CD4-positive, alpha-beta T cell (primary cell): Measurements from ENCODE around the gene RASSF10. TPM values are rescaled to one million over a fixed set of nuclear protein-coding genes. Genes with fewer than 3 reads are reported as not detected.

Experiments
- ATAC-seq: fragments of 200-7000 bp; cut with Tn5 transposase; one replicate; pipeline ENCODE4 v1.10.0; 2022; ENCODE audit warnings: mild to moderate bottlenecking; ENCODE audit not compliant: poor library complexity
- CTCF ChIA-PET: fragments of 350-600 bp; sonication (Branson Sonifier 250); formaldehyde crosslinking; loops from one replicate; lab custom pipeline; 2021; ENCODE audit warnings: antibody characterized with exemption, inconsistent platforms; lab: Charles Lee
- POLR2A ChIA-PET: fragments of 350-600 bp; sonication (Branson Sonifier 250); formaldehyde crosslinking; loops from one replicate; lab custom pipeline; 2021; ENCODE audit warnings: antibody characterized with exemption, inconsistent platforms; lab: Charles Lee
- DNase-seq, 14 experiments: peaks; one replicate each; pipeline ENCODE4 v3.0.0-alpha.2; 2013 to 2020; ENCODE audit warnings: mixed read lengths in 2 of 14
- H3K27ac ChIP-seq, 2 donors: one replicate each; pipeline versions ENCODE4 v1.5.1 to v1.7.0; 2013; ENCODE audit warnings: low read length in 2 of 2, low read depth in 1 of 2, mild to moderate bottlenecking in 1 of 2
- H3K27me3 ChIP-seq, 2 experiments: 1 replicate in 1 of 2; 2 replicates in 1 of 2; pipeline versions ENCODE4 v1.6.1 to v1.7.0; 2013; ENCODE audit warnings: low read length in 2 of 2, control low read depth in 1 of 2, mild to moderate bottlenecking in 1 of 2, moderate library complexity in 1 of 2; ENCODE audit not compliant: insufficient read depth in 2 of 2, control insufficient read depth in 1 of 2
- H3K36me3 ChIP-seq: one replicate; pipeline ENCODE4 v1.6.1; 2013; ENCODE audit warnings: low read length, control low read depth; ENCODE audit not compliant: insufficient read depth
- H3K4me1 ChIP-seq: one replicate; pipeline ENCODE4 v1.6.1; 2013; ENCODE audit warnings: low read length, control low read depth; ENCODE audit not compliant: insufficient read depth
- H3K4me3 ChIP-seq: one replicate; pipeline ENCODE4 v1.5.1; 2013; ENCODE audit warnings: mild to moderate bottlenecking, low read length, moderate library complexity
- H3K9me3 ChIP-seq, 2 experiments: 1 replicate in 1 of 2; 2 replicates in 1 of 2; pipeline versions ENCODE4 v1.6.1 to v1.7.0; 2013; ENCODE audit warnings: low read length in 2 of 2, mild to moderate bottlenecking in 2 of 2, control low read depth in 1 of 2, moderate library complexity in 1 of 2; ENCODE audit not compliant: control insufficient read depth in 1 of 2, insufficient read depth in 1 of 2
- H3K27ac Mint-ChIP-seq: one replicate; pipeline ENCODE4 v1.8.0; 2020; ENCODE audit warnings: mixed read lengths
- H3K27me3 Mint-ChIP-seq: one replicate; pipeline ENCODE4 v1.8.0; 2021; ENCODE audit warnings: mixed read lengths
- H3K36me3 Mint-ChIP-seq: one replicate; pipeline ENCODE4 v1.8.0; 2021; ENCODE audit warnings: low read depth, mixed read lengths
- H3K4me1 Mint-ChIP-seq: one replicate; pipeline ENCODE4 v1.8.0; 2021; ENCODE audit warnings: low read depth, mixed read lengths
- H3K4me3 Mint-ChIP-seq: one replicate; pipeline ENCODE4 v1.8.0; 2020; ENCODE audit warnings: mild to moderate bottlenecking, mixed read lengths
- H3K9me3 Mint-ChIP-seq: one replicate; pipeline ENCODE4 v1.8.0; 2020; ENCODE audit warnings: mixed read lengths
- CTCF ChIP-seq: fragments of 200-600 bp; IDR thresholded peaks from one replicate; pipeline ENCODE4 v1.8.0; 2022; ENCODE audit warnings: antibody characterized with exemption, mild to moderate bottlenecking
- intact Hi-C, 2 experiments: fragments of 100-400 bp; cut with DNase I in 1 of 2; cut with micrococcal nuclease in 1 of 2; formaldehyde crosslinking; loops; one replicate each; pipeline versions ENCODE4 v1.15.1 to v1.9.0; 2023 to 2025; cut with DNase I, micrococcal nuclease
- total RNA-seq, 174 experiments: library from RNA in 2 of 174; stranded (reverse) in 2 of 174; gene quantifications; one replicate each; pipeline ENCODE4 v1.2.3 and lab custom pipeline; 2021 to 2026

Gene RASSF10
- total RNA-seq, 2 experiments from 2014 or later: not detected

DNA sequence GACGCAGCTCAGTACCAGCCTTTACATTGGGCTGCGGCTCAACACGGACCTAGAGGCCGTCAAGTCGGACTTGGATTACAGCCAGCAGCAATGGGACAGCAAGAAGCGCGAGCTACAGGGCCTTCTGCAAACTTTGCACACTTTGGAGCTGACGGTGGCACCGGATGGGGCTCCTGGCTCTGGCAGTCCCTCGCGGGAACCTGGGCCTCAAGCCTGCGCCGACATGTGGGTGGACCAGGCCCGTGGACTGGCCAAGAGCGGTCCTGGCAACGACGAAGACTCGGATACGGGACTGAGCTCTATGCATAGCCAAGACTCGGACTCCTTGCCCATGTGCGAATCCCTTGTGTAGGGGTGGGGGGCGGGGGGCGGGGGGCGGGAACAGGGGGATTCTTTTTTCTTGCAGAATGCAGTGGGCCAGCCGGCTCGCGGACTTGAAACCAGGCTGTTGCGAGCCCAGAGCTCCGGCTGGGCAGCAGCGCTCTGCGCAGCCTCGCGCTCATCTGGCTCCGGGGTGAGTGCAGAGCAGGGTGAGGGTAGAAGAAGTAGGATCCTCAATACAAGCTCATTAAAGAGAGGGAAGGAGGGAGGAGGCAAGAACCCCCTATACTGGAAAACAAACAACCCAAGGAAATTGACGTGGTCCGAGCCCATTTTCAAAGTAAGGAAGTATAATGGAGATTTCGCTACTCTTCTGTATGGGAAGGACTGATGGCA lies 1.8 kb downstream of the RASSF10 start:
- H3K36me3 ChIP-seq: no peaks in the 10 kb centered on the region
- TF ChIP-seq CTCF: no peak
- H3K4me1 ChIP-seq: peaks cover 6% of the 10 kb centered on the region
- intact Hi-C loops: no loop called here
- Mint-ChIP-seq H3K4me3 (no peak overlapping the region), H3K36me3 (no peaks in the 10 kb centered on the region), H3K4me1 (no peaks in the 10 kb centered on the region), H3K27ac (no peak overlapping the region), H3K9me3 (no peaks in the 10 kb centered on the region), H3K27me3 (peaks cover 78% of the 10 kb centered on the region)
- no peak overlapping the region for H3K4me3 ChIP-seq
- ChIA-PET CTCF (no interaction called here), POLR2A (no interaction called here)
- DNase-seq: no peak
- no peak overlapping the region for H3K27ac ChIP-seq
- peaks cover 0 to 9% of the 10 kb centered on the region in 2 experiments for H3K9me3 ChIP-seq
- H3K27me3 ChIP-seq: peaks cover 40 to 76% of the 10 kb centered on the region in 2 experiments
- no peak for ATAC-seq

GRCh38 chr11:13011466-13012055 lies 2.4 kb downstream of the RASSF10 start:
- Histone ChIP-seq H3K36me3 (no peaks in the 10 kb centered on the region), H3K9me3 (peaks cover 0 to 9% of the 10 kb centered on the region in 2 experiments), H3K4me3 (no peak overlapping the region), H3K27me3 (peaks cover 36 to 76% of the 10 kb centered on the region in 2 experiments), H3K4me1 (peaks cover 6% of the 10 kb centered on the region), H3K27ac (no peak overlapping the region)
- DNase-seq (no peak), ATAC-seq (no peak)
- intact Hi-C loops: no loop called here
- H3K27ac Mint-ChIP-seq: no peak overlapping the region
- H3K9me3 Mint-ChIP-seq: no peaks in the 10 kb centered on the region
- POLR2A ChIA-PET: no interaction called here
- H3K27me3 Mint-ChIP-seq: peaks cover 78% of the 10 kb centered on the region
- no peak for TF ChIP-seq CTCF
- no peak overlapping the region for H3K4me3 Mint-ChIP-seq
- no peaks in the 10 kb centered on the region for H3K36me3 Mint-ChIP-seq
- no peaks in the 10 kb centered on the region for H3K4me1 Mint-ChIP-seq
- CTCF ChIA-PET: no interaction called here

DNA sequence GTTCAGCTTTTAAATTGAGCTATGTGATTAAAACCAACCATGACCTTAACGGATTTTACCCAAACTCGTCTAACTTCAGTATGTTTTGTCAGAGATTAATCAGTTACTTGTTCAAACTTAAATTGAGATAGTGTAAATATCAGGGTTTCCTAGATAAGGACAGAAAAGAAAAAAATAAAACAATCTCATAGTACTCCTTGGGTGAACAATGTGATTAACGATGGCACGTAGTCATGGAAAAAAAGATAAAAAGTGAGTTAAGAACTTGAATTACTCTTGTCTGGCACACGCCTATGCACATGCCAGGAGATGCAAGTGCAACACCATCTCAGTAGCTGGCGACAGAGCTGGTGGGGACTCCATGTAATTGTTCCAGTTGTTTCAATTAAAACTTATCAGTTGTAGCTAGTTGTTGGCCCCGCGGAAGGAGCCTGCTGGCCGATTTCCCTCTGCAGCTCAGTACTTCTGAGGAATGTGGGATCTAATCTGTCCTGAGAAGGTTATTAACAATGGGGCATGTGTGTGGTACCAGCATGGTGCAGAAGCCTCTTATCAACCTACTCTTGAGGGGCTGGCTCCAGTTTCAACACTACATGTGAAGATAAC lies 3.0 kb downstream of the RASSF10 start:
- DNase-seq: no peak
- Mint-ChIP-seq H3K4me3 (no peak overlapping the region), H3K36me3 (no peaks in the 10 kb centered on the region), H3K4me1 (no peaks in the 10 kb centered on the region), H3K27ac (no peak overlapping the region), H3K27me3 (peaks cover 76% of the 10 kb centered on the region), H3K9me3 (no peaks in the 10 kb centered on the region)
- ChIA-PET POLR2A (no interaction called here), CTCF (no interaction called here)
- intact Hi-C loops: no loop called here
- peaks cover 31 to 70% of the 10 kb centered on the region in 2 experiments for H3K27me3 ChIP-seq
- H3K4me1 ChIP-seq: peaks cover 6% of the 10 kb centered on the region
- TF ChIP-seq CTCF: no peak
- H3K9me3 ChIP-seq: peaks cover 0 to 9% of the 10 kb centered on the region in 2 experiments
- H3K4me3 ChIP-seq: no peak overlapping the region
- no peak overlapping the region for H3K27ac ChIP-seq
- no peak for ATAC-seq
- no peaks in the 10 kb centered on the region for H3K36me3 ChIP-seq
